ENCODE data around the gene SIM1.

- TF ChIP-seq CTCF (IDR thresholded peaks at IDR 0.05) (no peak), POLR2A (IDR thresholded peaks at IDR 0.05) (no peak)
Observed at GRCh38 chr6:100379386-100379785, 85.3 kb downstream of the SIM1 start.
